HCT116 (cell line): ENCODE results near the gene AGPAT2. TPM values are rescaled to one million over a fixed set of nuclear protein-coding genes. Genes with fewer than 3 reads are reported as not detected.

Experiments
- ATAC-seq: fragments of 200-7000 bp; cut with Tn5 transposase; 2 replicates; pipeline ENCODE4 v1.9.1; 2020; ENCODE audit warnings: mild to moderate bottlenecking, moderate library complexity
- BruUV-seq: library from RNA; stranded (reverse); fragments of 400-500 nt; replicated peaks from 2 replicates; lab custom pipeline; 2021; lab: Mats Ljungman, UMichigan
- CTCF ChIA-PET: fragments of 300-600 bp; sonication (Branson Sonifier 250); formaldehyde crosslinking; loops from one replicate; lab custom pipeline; 2021; ENCODE audit warnings: antibody characterized with exemption; lab: Charles Lee
- POLR2A ChIA-PET: fragments of 300-600, 350-600 bp; sonication (Branson Sonifier 250); formaldehyde crosslinking; loops from one replicate; lab custom pipeline; 2021; ENCODE audit warnings: antibody characterized with exemption; lab: Charles Lee
- RAD21 ChIA-PET, 2 experiments: fragments of 300-600 bp; sonication (Branson Sonifier 250); formaldehyde crosslinking; loops; one replicate each; lab custom pipeline; 2023; ENCODE audit warnings: low total read pairs in 2 of 2; ENCODE audit not compliant: uncharacterized antibody in 2 of 2, unreplicated experiment in 2 of 2, low non-redundant PET in 1 of 2; lab: Charles Lee
- DNase-seq: peaks from one replicate; pipeline ENCODE4 v3.0.0-alpha.2; 2010; ENCODE audit warnings: low read depth, low spot score
- H2AFZ ChIP-seq: fragments of 200-600 bp; shearing (Covaris generic), sonication (generic); 2 replicates; pipeline ENCODE4 v1.6.1; 2017; ENCODE audit warnings: low read depth, mixed run types, mixed read lengths, antibody characterized with exemption, low read length; ENCODE audit not compliant: poor library complexity, severe bottlenecking
- H3K27ac ChIP-seq: 2 replicates; pipeline ENCODE4 v1.5.1; 2012; ENCODE audit warnings: low read depth, low read length
- H3K27me3 ChIP-seq: fragments of 200-600 bp; sonication (generic); 2 replicates; pipeline ENCODE4 v1.6.1; 2016; ENCODE audit warnings: mixed run types, low read length, mixed read lengths; ENCODE audit not compliant: insufficient read depth
- H3K36me3 ChIP-seq, 2 experiments: fragments of 200-500 bp in 1 of 2; fragments of 200-600 bp in 1 of 2; sonication (Bioruptor generic) in 1 of 2; sonication (generic) in 1 of 2; 2 replicates each; pipeline versions ENCODE4 v1.5.1 to v1.6.1; 2014 to 2016; ENCODE audit warnings: low read length in 2 of 2, inconsistent platforms in 1 of 2, mixed read lengths in 1 of 2, mixed run types in 1 of 2; ENCODE audit not compliant: insufficient read depth in 2 of 2, control insufficient read depth in 1 of 2
- H3K4me1 ChIP-seq, 2 experiments: fragments of 200-600 bp in 1 of 2; sonication (generic) in 1 of 2; 2 replicates each; pipeline versions ENCODE4 v1.5.1 to v1.6.1; 2012 to 2017; ENCODE audit warnings: low read length in 2 of 2, inconsistent platforms in 1 of 2, mild to moderate bottlenecking in 1 of 2, mixed read lengths in 1 of 2, mixed run types in 1 of 2, moderate library complexity in 1 of 2; ENCODE audit not compliant: insufficient read depth in 2 of 2, control insufficient read depth in 1 of 2
- H3K4me2 ChIP-seq: fragments of 200-600 bp; sonication (generic); 2 replicates; pipeline ENCODE4 v1.6.1; 2017; ENCODE audit warnings: mixed run types, low read length, mixed read lengths
- H3K4me3 ChIP-seq, 2 experiments: fragments of 200-600 bp in 1 of 2; sonication (generic) in 1 of 2; replicated peaks in 1 of 2; 2 replicates each; pipeline ENCODE4 v1.5.1; 2011 to 2016; ENCODE audit warnings: low read length in 2 of 2, control low read depth in 1 of 2, low read depth in 1 of 2, mild to moderate bottlenecking in 1 of 2, mixed read lengths in 1 of 2, mixed run types in 1 of 2
- H3K79me2 ChIP-seq: fragments of 200-600 bp; sonication (generic); 2 replicates; pipeline ENCODE4 v1.6.1; 2017; ENCODE audit warnings: mild to moderate bottlenecking, mixed run types, low read length, moderate library complexity, mixed read lengths; ENCODE audit not compliant: insufficient read depth
- H3K9ac ChIP-seq: fragments of 200-600 bp; sonication (generic); 2 replicates; pipeline ENCODE4 v1.6.1; 2016; ENCODE audit warnings: low read length, mixed read lengths
- H3K9me2 ChIP-seq: fragments of 200-600 bp; sonication (generic), shearing (Covaris generic); 2 replicates; pipeline ENCODE4 v1.6.1; 2017; ENCODE audit warnings: mixed run types, mild to moderate bottlenecking, moderate library complexity; ENCODE audit not compliant: insufficient read depth
- H3K9me3 ChIP-seq, 2 experiments: fragments of 200-500 bp in 1 of 2; fragments of 200-600 bp in 1 of 2; sonication (Bioruptor generic) in 1 of 2; sonication (generic) in 1 of 2; 2 replicates each; pipeline ENCODE4 v1.6.1; 2014 to 2017; ENCODE audit warnings: low read length in 2 of 2, mixed read lengths in 2 of 2, inconsistent platforms in 1 of 2, low read depth in 1 of 2, mild to moderate bottlenecking in 1 of 2, mixed run types in 1 of 2, moderate library complexity in 1 of 2; ENCODE audit not compliant: control insufficient read depth in 1 of 2, insufficient read depth in 1 of 2
- H4K20me1 ChIP-seq: fragments of 200-600 bp; sonication (generic), shearing (Covaris generic); 2 replicates; pipeline ENCODE4 v1.6.1; 2017; ENCODE audit warnings: mixed run types, mild to moderate bottlenecking, moderate library complexity; ENCODE audit not compliant: insufficient read depth
- ATF3 ChIP-seq: IDR thresholded peaks from 2 replicates; pipeline ENCODE4 v1.6.1; 2012
- CBX3 ChIP-seq: IDR thresholded peaks from 2 replicates; pipeline ENCODE4 v1.6.1; 2012; ENCODE audit warnings: low read depth
- CEBPB ChIP-seq: IDR thresholded peaks from 2 replicates; pipeline ENCODE4 v1.6.1; 2012; ENCODE audit warnings: low read depth
- EGR1 ChIP-seq: IDR thresholded peaks from 2 replicates; pipeline ENCODE4 v1.6.1; 2012; ENCODE audit warnings: low read depth
- EZH2 ChIP-seq: fragments of 200-600 bp; sonication (generic); IDR thresholded peaks from 2 replicates; pipeline ENCODE4 v1.6.1; 2017; ENCODE audit warnings: antibody characterized with exemption, mixed run types
- EZH2phosphoT487 ChIP-seq: fragments of 200-600 bp; IDR thresholded peaks from 2 replicates; pipeline ENCODE4 v1.6.1; 2018; ENCODE audit warnings: antibody characterized with exemption, borderline replicate concordance
- FOSL1 ChIP-seq: IDR thresholded peaks from 2 replicates; pipeline ENCODE4 v1.6.1; 2012; ENCODE audit warnings: low read depth
- JUND ChIP-seq: IDR thresholded peaks from 2 replicates; pipeline ENCODE4 v1.6.1; 2012
- MAX ChIP-seq: IDR thresholded peaks from 2 replicates; pipeline ENCODE4 v1.6.1; 2012
- POLR2A ChIP-seq: IDR thresholded peaks from 2 replicates; pipeline ENCODE4 v1.7.0; 2011; ENCODE audit warnings: borderline replicate concordance; ENCODE audit not compliant: insufficient read depth, insufficient read length; ENCODE audit errors: extremely low read depth
- POLR2AphosphoS5 ChIP-seq: IDR thresholded peaks from 2 replicates; pipeline ENCODE4 v1.6.1; 2011; ENCODE audit warnings: mild to moderate bottlenecking, low read depth, low read length, moderate library complexity
- RAD21 ChIP-seq: IDR thresholded peaks from 2 replicates; pipeline ENCODE4 v1.6.1; 2012; ENCODE audit warnings: low read depth, mild to moderate bottlenecking
- REST ChIP-seq: IDR thresholded peaks from 2 replicates; pipeline ENCODE4 v1.6.1; 2012; ENCODE audit warnings: low read depth
- SIN3A ChIP-seq: IDR thresholded peaks from 2 replicates; pipeline ENCODE4 v1.6.1; 2012; ENCODE audit warnings: low read depth
- SRF ChIP-seq: IDR thresholded peaks from 2 replicates; pipeline ENCODE4 v1.6.1; 2012; ENCODE audit warnings: low read depth
- YY1 ChIP-seq: IDR thresholded peaks from 2 replicates; pipeline ENCODE4 v1.6.1; 2011; ENCODE audit warnings: low read length, low read depth, moderate library complexity, mild to moderate bottlenecking; ENCODE audit not compliant: insufficient replicate concordance; ENCODE audit errors: extremely low read depth
- ZFX ChIP-seq: fragments of 450-650 bp; IDR thresholded peaks from 2 replicates; pipeline ENCODE4 v1.6.1; 2017
- ZNF274 ChIP-seq: fragments of 200-500 bp; sonication (Bioruptor generic); IDR thresholded peaks from 2 replicates; pipeline ENCODE4 v1.6.1; 2014; ENCODE audit warnings: mild to moderate bottlenecking, low read depth, low read length, inconsistent platforms
- intact Hi-C: fragments of 100-400 bp; cut with micrococcal nuclease; formaldehyde crosslinking; loops from 2 replicates; pipeline ENCODE4 v1.10.0; 2022
- total RNA-seq: library from RNA; stranded (reverse); gene quantifications from one replicate; pipeline ENCODE4 v1.2.1, GENCODE V29; 2021; ENCODE audit not compliant: unreplicated experiment

AGPAT2 gene
- total RNA-seq, 1 experiment from 2014 or later, result 86.0 TPM

GRCh38 chr9:136696502-136696901 lies 9.2 kb upstream of the AGPAT2 start:
- H3K4me1 ChIP-seq, result peaks cover 38 to 76% of the 10 kb centered on the region in 2 experiments
- no peaks in the 10 kb centered on the region for H4K20me1 ChIP-seq
- ChIA-PET POLR2A (no interaction called here), CTCF (no interaction called here), RAD21 (no interaction called here)
- no peaks in the 10 kb centered on the region for H3K79me2 ChIP-seq
- ATAC-seq (no peak), DNase-seq (no peak)
- H3K27ac ChIP-seq, result no peak overlapping the region; the same call in 1 of the 2 replicates
- H3K36me3 ChIP-seq, result no peaks in the 10 kb centered on the region
- H2AFZ ChIP-seq, result no peak overlapping the region
- H3K9me3 ChIP-seq, result no peaks in the 10 kb centered on the region
- no TSS peak for BruUV-seq
- peak overlapping the region; percentile 98; the same call in 1 of the 2 replicates for H3K4me2 ChIP-seq
- no peaks in the 10 kb centered on the region for H3K27me3 ChIP-seq
- no peak for TF ChIP-seq ATF3
- TF ChIP-seq FOSL1, result no peak
- no peak for TF ChIP-seq EZH2
- no peak for TF ChIP-seq SRF
- no peak for TF ChIP-seq MAX
- no peak for TF ChIP-seq CBX3
- no peak for TF ChIP-seq CEBPB
- no peak for TF ChIP-seq SIN3A
- TF ChIP-seq ZFX, result no peak
- TF ChIP-seq EGR1, result no peak
- no peak for TF ChIP-seq POLR2AphosphoS5
- TF ChIP-seq YY1, result no peak
- no peak for TF ChIP-seq EZH2phosphoT487
- no peak for TF ChIP-seq RAD21
- no peak for TF ChIP-seq ZNF274
- TF ChIP-seq REST, result no peak
- no peak for TF ChIP-seq POLR2A
- TF ChIP-seq JUND, result no peak
- no peak overlapping the region for H3K9ac ChIP-seq
- intact Hi-C loops, result no loop called here
- H3K9me2 ChIP-seq, result no peaks in the 10 kb centered on the region
- no peak overlapping the region for H3K4me3 ChIP-seq
